H1 (cell line): Measurements from ENCODE around the gene HOXD4. TPM values are rescaled to one million over a fixed set of nuclear protein-coding genes. Genes with fewer than 3 reads are reported as not detected.

ENCODE experiments used
- CTCF ChIA-PET: fragments of 300-600 bp; sonication (Branson Sonifier 250); formaldehyde crosslinking; loops from one replicate; lab custom pipeline; 2021; ENCODE audit not compliant: partially characterized antibody; lab: Charles Lee
- POLR2A ChIA-PET: fragments of 300-600 bp; sonication (Branson Sonifier 250); formaldehyde crosslinking; loops from one replicate; lab custom pipeline; 2021; ENCODE audit warnings: inconsistent platforms; ENCODE audit not compliant: partially characterized antibody; lab: Charles Lee
- DNase-seq, 2 experiments: peaks; one replicate each; pipeline versions ENCODE4 v3.0.0 to v3.0.0-alpha.2; 2010 to 2022; ENCODE audit warnings: low spot score in 2 of 2, low read depth in 1 of 2, mixed read lengths in 1 of 2
- FAIRE-seq: peaks from 2 replicates; lab custom pipeline; 2011; peaks lifted over from hg19 to GRCh38; lab: Jason Lieb, UNC
- H2AFZ ChIP-seq: 2 replicates; pipeline ENCODE4 v1.8.1; 2012; ENCODE audit warnings: low read length, inconsistent platforms
- H2AK5ac ChIP-seq: 2 replicates; pipeline ENCODE4 v1.6.1; 2013; ENCODE audit warnings: low read depth, low read length
- H2BK120ac ChIP-seq: replicated peaks from 2 replicates; pipeline ENCODE3; 2013; ENCODE audit warnings: low read depth, low read length, inconsistent platforms
- H2BK12ac ChIP-seq: 2 replicates; pipeline ENCODE4 v1.6.1; 2013; ENCODE audit warnings: low read depth, low read length
- H2BK15ac ChIP-seq: 2 replicates; pipeline ENCODE4 v1.6.1; 2013; ENCODE audit warnings: low read length
- H2BK20ac ChIP-seq: 2 replicates; pipeline ENCODE4 v1.6.1; 2013; ENCODE audit warnings: low read length
- H2BK5ac ChIP-seq: 2 replicates; pipeline ENCODE4 v1.6.1; 2013; ENCODE audit warnings: low read depth, low read length
- H3K14ac ChIP-seq: 2 replicates; pipeline ENCODE4 v1.6.1; 2013; ENCODE audit warnings: inconsistent platforms; ENCODE audit not compliant: insufficient read length
- H3K18ac ChIP-seq: 2 replicates; pipeline ENCODE4 v1.6.1; 2013; ENCODE audit warnings: low read length; ENCODE audit errors: extremely low read depth
- H3K23ac ChIP-seq: 2 replicates; pipeline ENCODE4 v1.6.1; 2013; ENCODE audit warnings: inconsistent platforms; ENCODE audit not compliant: insufficient read length
- H3K23me2 ChIP-seq: 2 replicates; pipeline ENCODE4 v1.6.1; 2013; ENCODE audit warnings: low read depth, low read length
- H3K27ac ChIP-seq: 2 replicates; pipeline ENCODE4 v1.6.1; 2011; ENCODE audit warnings: low read depth, low read length, inconsistent platforms
- H3K27me3 ChIP-seq, 4 experiments: replicated peaks in 1 of 4; 1 replicate in 1 of 4; 2 replicates in 3 of 4; pipeline versions ENCODE4 v1.6.1 to v1.8.1; 2011 to 2013; ENCODE audit warnings: low read length in 3 of 4, mild to moderate bottlenecking in 3 of 4, inconsistent platforms in 2 of 4, mixed read lengths in 2 of 4, moderate library complexity in 1 of 4; ENCODE audit not compliant: control insufficient read depth in 3 of 4, insufficient read depth in 3 of 4; ENCODE audit errors: extremely low read depth in 1 of 4
- H3K36me3 ChIP-seq, 4 experiments: 2 replicates each; pipeline versions ENCODE4 v1.6.1 to v1.8.1; 2011 to 2013; ENCODE audit warnings: mild to moderate bottlenecking in 4 of 4, low read length in 3 of 4, moderate library complexity in 2 of 4, control low read depth in 1 of 4, inconsistent platforms in 1 of 4; ENCODE audit not compliant: insufficient read depth in 4 of 4, control insufficient read depth in 2 of 4
- H3K4ac ChIP-seq: replicated peaks from 2 replicates; pipeline ENCODE3; 2013; ENCODE audit warnings: low read length, low read depth, mixed read lengths, inconsistent platforms; ENCODE audit not compliant: insufficient read length
- H3K4me1 ChIP-seq, 4 experiments: replicated peaks in 1 of 4; 1 replicate in 1 of 4; 2 replicates in 3 of 4; pipeline versions ENCODE4 v1.6.1 to v1.8.1; 2011 to 2013; ENCODE audit warnings: low read length in 3 of 4, inconsistent platforms in 2 of 4, mixed read lengths in 1 of 4; ENCODE audit not compliant: insufficient read depth in 4 of 4, control insufficient read depth in 3 of 4
- H3K4me2 ChIP-seq, 2 experiments: 2 replicates each; pipeline versions ENCODE4 v1.6.1 to v1.8.1; 2011 to 2013; ENCODE audit warnings: low read depth in 2 of 2, low read length in 2 of 2, control low read depth in 1 of 2, inconsistent platforms in 1 of 2, mild to moderate bottlenecking in 1 of 2; ENCODE audit not compliant: insufficient read depth in 1 of 2
- H3K4me3 ChIP-seq, 4 experiments: fragments of 200-600, 300-600 bp in 1 of 4; sonication (generic), shearing (Covaris generic), sonication (Bioruptor Twin) in 1 of 4; 2 replicates each; pipeline versions ENCODE4 v1.5.1 to v1.8.1; 2011 to 2016; ENCODE audit warnings: low read length in 4 of 4, low read depth in 3 of 4, control low read depth in 2 of 4, inconsistent platforms in 2 of 4, mild to moderate bottlenecking in 2 of 4, mixed read lengths in 1 of 4, moderate library complexity in 1 of 4; ENCODE audit not compliant: insufficient read depth in 2 of 4; ENCODE audit errors: extremely low read depth in 1 of 4
- H3K56ac ChIP-seq: replicated peaks from 2 replicates; pipeline ENCODE3; 2013; ENCODE audit warnings: low read depth, mild to moderate bottlenecking, mixed read lengths, low read length, inconsistent platforms; ENCODE audit not compliant: insufficient read length
- H3K79me1 ChIP-seq: 2 replicates; pipeline ENCODE4 v1.6.1; 2013; ENCODE audit warnings: low read depth, low read length, control low read depth
- H3K79me2 ChIP-seq, 2 experiments: 2 replicates each; pipeline versions ENCODE4 v1.6.1 to v1.8.1; 2012 to 2013; ENCODE audit warnings: low read length in 2 of 2, mild to moderate bottlenecking in 2 of 2, inconsistent platforms in 1 of 2; ENCODE audit not compliant: insufficient read depth in 2 of 2, control insufficient read depth in 1 of 2
- H3K9ac ChIP-seq, 4 experiments: replicated peaks in 1 of 4; 1 replicate in 1 of 4; 2 replicates in 3 of 4; pipeline versions ENCODE4 v1.6.1 to v1.8.1; 2011 to 2013; ENCODE audit warnings: low read depth in 3 of 4, low read length in 3 of 4, control low read depth in 2 of 4, mild to moderate bottlenecking in 2 of 4, moderate library complexity in 2 of 4, inconsistent platforms in 1 of 4; ENCODE audit errors: extremely low read depth in 1 of 4
- H3K9me3 ChIP-seq, 2 experiments: 2 replicates each; pipeline versions ENCODE4 v1.6.1 to v1.8.1; 2012 to 2013; ENCODE audit warnings: mild to moderate bottlenecking in 2 of 2, moderate library complexity in 2 of 2, control low read depth in 1 of 2, inconsistent platforms in 1 of 2, low read depth in 1 of 2, low read length in 1 of 2, mixed read lengths in 1 of 2; ENCODE audit not compliant: insufficient read depth in 2 of 2
- H4K20me1 ChIP-seq, 2 experiments: replicated peaks in 1 of 2; 2 replicates each; pipeline versions ENCODE3 to v1.8.1; 2011 to 2013; ENCODE audit warnings: inconsistent platforms in 2 of 2, low read length in 2 of 2, mild to moderate bottlenecking in 1 of 2; ENCODE audit not compliant: insufficient read depth in 2 of 2, control insufficient read depth in 1 of 2
- H4K5ac ChIP-seq: 2 replicates; pipeline ENCODE4 v1.6.1; 2013; ENCODE audit warnings: low read length, low read depth, mixed read lengths, inconsistent platforms; ENCODE audit not compliant: insufficient read length
- H4K8ac ChIP-seq: 2 replicates; pipeline ENCODE4 v1.8.0; 2013; ENCODE audit warnings: mild to moderate bottlenecking, moderate library complexity, low read length, inconsistent platforms; ENCODE audit not compliant: insufficient read depth; ENCODE audit errors: extremely low read depth
- H4K91ac ChIP-seq: replicated peaks from 2 replicates; pipeline ENCODE3; 2013; ENCODE audit warnings: low read length, mixed read lengths, inconsistent platforms; ENCODE audit not compliant: insufficient read length
- CBX8 ChIP-seq: fragments of 300-800, 300-1000 bp; sonication (generic); IDR thresholded peaks from 2 replicates; pipeline ENCODE4 v1.7.1; 2016; ENCODE audit warnings: low read depth, low read length, borderline replicate concordance
- CHD1 ChIP-seq: IDR thresholded peaks from 2 replicates; pipeline ENCODE4 v1.6.1; 2012; ENCODE audit warnings: low read depth, low read length, improper control_type of control experiment
- EGR1 ChIP-seq: IDR thresholded peaks from 2 replicates; pipeline ENCODE4 v1.6.1; 2011; ENCODE audit warnings: low read depth, low read length, borderline replicate concordance
- EZH2 ChIP-seq: fragments of 200-600 bp; sonication (generic); IDR thresholded peaks from 2 replicates; pipeline ENCODE4 v1.7.1; 2012; ENCODE audit warnings: low read depth, mild to moderate bottlenecking, moderate library complexity, low read length, inconsistent platforms; ENCODE audit not compliant: severe bottlenecking
- JUN ChIP-seq: IDR thresholded peaks from 2 replicates; pipeline ENCODE4 v1.6.1; 2011; ENCODE audit warnings: low read depth, mild to moderate bottlenecking, improper control_type of control experiment, low read length
- POU5F1 ChIP-seq: IDR thresholded peaks from 2 replicates; pipeline ENCODE4 v1.6.1; 2011; ENCODE audit warnings: low read depth, mild to moderate bottlenecking, low read length, moderate library complexity
- RAD21 ChIP-seq, 2 experiments: IDR thresholded peaks in 1 of 2; conservative IDR thresholded peaks in 1 of 2; 2 replicates each; pipeline ENCODE4 v1.6.1; 2011; ENCODE audit warnings: low read depth in 2 of 2, low read length in 2 of 2, improper control_type of control experiment in 1 of 2, inconsistent platforms in 1 of 2, mild to moderate bottlenecking in 1 of 2, moderate library complexity in 1 of 2
- SUZ12 ChIP-seq: fragments of 200-600 bp; sonication (generic); IDR thresholded peaks from 2 replicates; pipeline ENCODE4 v1.6.1; 2012; ENCODE audit warnings: mild to moderate bottlenecking, inconsistent platforms, low read length, moderate library complexity, mixed read lengths
- USF2 ChIP-seq: IDR thresholded peaks from 2 replicates; pipeline ENCODE4 v1.6.1; 2011; ENCODE audit warnings: low read length, improper control_type of control experiment
- WGBS, 2 experiments: shearing (Covaris generic) in 1 of 2; methylation state at CpG; one replicate each; pipeline versions ENCODE4 v1.1.6 to v1.1.7; 2013 to 2015; ENCODE audit warnings: low lambda C conversion rate in 2 of 2, mixed read lengths in 2 of 2, inconsistent platforms in 1 of 2, low coverage in 1 of 2, missing lambda C conversion rate in 1 of 2; ENCODE audit not compliant: insufficient replicate concordance in 2 of 2, insufficient coverage in 1 of 2, insufficient read length in 1 of 2; ENCODE audit errors: extremely low coverage in 1 of 2, missing lambda C conversion rate in 1 of 2; 5-methylcytosine and 5-hydroxymethylcytosine counted together
- polyA plus RNA-seq, 7 experiments: library from polyadenylated mRNA; depleted of rRNA in 3 of 7; stranded (reverse) in 5 of 7; unstranded in 2 of 7; fragments of >200 nt in 5 of 7; fragments of 200-250 nt in 2 of 7; gene quantifications; 1 replicate in 5 of 7; 2 replicates in 1 of 7; 4 replicates in 1 of 7; pipeline versions ENCODE4 v1.2.1 to v1.2.3, GENCODE V29; 2011 to 2013; ENCODE audit warnings: missing spikeins in 2 of 7, mixed read lengths in 2 of 7
- total RNA-seq: library from RNA; stranded (reverse); fragmentation: NEBNext Ultra II Directional; extraction: Animal tissue kit (Norgen Biotek cat#: 25700); gene quantifications from 2 replicates; pipeline ENCODE4 v1.2.1, GENCODE V29; 2021

The HOXD4 gene
- total and polyA plus RNA-seq, 2 of the 8 experiments (the other 6 are each of a cell fraction or from before 2014, with no cell fraction given), result not detected

DNA sequence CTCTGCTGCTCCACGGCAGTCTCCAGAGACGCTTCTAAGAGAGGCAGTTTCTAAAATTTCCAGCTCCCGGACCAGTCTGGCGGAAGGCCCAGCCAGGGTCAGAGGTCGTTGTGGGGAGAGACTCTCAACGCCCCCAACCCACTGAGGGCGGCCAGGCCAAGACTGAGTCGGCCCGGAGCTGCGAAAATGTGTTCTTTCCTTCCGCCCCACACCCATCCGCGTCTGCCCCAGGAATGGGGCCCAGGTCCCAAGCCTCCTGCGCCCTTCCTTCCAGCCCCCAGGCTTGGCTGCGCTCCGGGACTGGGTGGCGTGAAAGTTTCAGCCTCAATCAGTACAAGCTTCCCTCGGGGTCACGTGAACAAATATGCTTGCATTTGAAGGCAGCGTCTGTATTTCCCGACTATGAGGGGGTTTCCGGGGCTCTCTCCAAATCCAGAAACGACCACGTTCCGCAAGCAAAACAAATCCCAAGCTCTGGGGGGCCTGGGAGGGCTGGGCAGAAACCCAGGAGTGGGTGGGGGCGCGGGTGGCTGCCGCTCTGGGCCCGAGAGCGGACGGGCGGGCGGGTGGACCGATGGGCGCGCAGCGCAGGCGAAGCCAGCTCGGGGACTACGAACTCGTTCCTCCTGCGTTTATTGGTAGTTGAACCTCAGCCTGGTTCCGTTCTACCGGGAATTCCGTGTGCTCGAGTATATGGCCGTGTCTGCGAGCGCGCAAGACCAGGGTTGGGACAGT is 9.1 kb downstream of the HOXD4 start:
- H3K9ac ChIP-seq, result no peak overlapping the region
- H2BK5ac ChIP-seq, result no peak overlapping the region
- H3K79me2 ChIP-seq, result no peaks in the 10 kb centered on the region
- CTCF ChIA-PET, result interaction anchor here (0.7 to 3.6 kb wide), 14 partner anchors 9 to 989 kb away, joined by 3 to 26 read pairs (median 5); partner anchors contain the start of gene HOXD4
- H3K4ac ChIP-seq, result no peak overlapping the region
- peak overlapping the region; percentile 38 to 39 for H3K4me2 ChIP-seq
- no peaks in the 10 kb centered on the region for H3K79me1 ChIP-seq
- no peak overlapping the region for H3K18ac ChIP-seq
- 8% methylated on average over 32 of the region's 50 CpGs; no CpG with 5 or more reads in 1 of the 2 experiments for WGBS, 2 experiments
- no peak overlapping the region for H3K27ac ChIP-seq
- H3K36me3 ChIP-seq, result peaks cover 0 to 10% (median 0%) of the 10 kb centered on the region in 4 experiments; a peak in 1 of 8 replicates
- FAIRE-seq (no peak), DNase-seq (no peak)
- H3K9me3 ChIP-seq, result no peaks in the 10 kb centered on the region
- peaks cover 0 to 12% (median 6%) of the 10 kb centered on the region in 4 experiments; a peak in 5 of 7 replicates for H3K4me1 ChIP-seq
- H2AFZ ChIP-seq, result no peak overlapping the region
- H4K8ac ChIP-seq, result peak overlapping the region; percentile 51; the same call in 1 of the 2 replicates
- no peak overlapping the region for H2AK5ac ChIP-seq
- peaks cover 99 to 100% (median 100%) of the 10 kb centered on the region in 4 experiments for H3K27me3 ChIP-seq
- H3K14ac ChIP-seq, result no peak overlapping the region
- peak overlapping the region in 1 of 4 experiments; percentile 28; a peak in 2 of 8 replicates for H3K4me3 ChIP-seq
- no peak overlapping the region; the same call in 1 of the 2 replicates for H2BK15ac ChIP-seq
- POLR2A ChIA-PET, result interaction anchor here (0.9 to 1.6 kb wide), 3 partner anchors 10 to 29 kb away, joined by 3 to 7 read pairs (median 3); partner anchors contain the start of gene HOXD1
- H4K5ac ChIP-seq, result no peak overlapping the region
- no peak overlapping the region for H3K56ac ChIP-seq
- H2BK120ac ChIP-seq, result no peak overlapping the region
- H4K20me1 ChIP-seq, result peaks cover 37 to 44% of the 10 kb centered on the region in 2 experiments
- H2BK20ac ChIP-seq, result no peak overlapping the region
- no peaks in the 10 kb centered on the region for H3K23me2 ChIP-seq
- H4K91ac ChIP-seq, result no peak overlapping the region
- H2BK12ac ChIP-seq, result no peak overlapping the region
- no peak overlapping the region for H3K23ac ChIP-seq
- TF ChIP-seq SUZ12, result peak; percentile 78
- TF ChIP-seq CHD1, result no peak
- TF ChIP-seq USF2, result peak; percentile 50; the same call in 1 of the 2 replicates
- peak; percentile 97 for TF ChIP-seq EZH2
- no peak for TF ChIP-seq JUN
- no peak for TF ChIP-seq POU5F1
- no peak for TF ChIP-seq EGR1
- TF ChIP-seq CBX8, result peak; percentile 33
- TF ChIP-seq RAD21 (IDR thresholded peaks at IDR 0.05 in 1 of 2, conservative IDR thresholded peaks at IDR 0.05 in 1 of 2; ENCODE audit: low read depth in 2 of 2, low read length in 2 of 2), result no peak
